Chondrocyte (in vitro differentiated cells): ENCODE data around the gene HPN. TPM values are rescaled to one million over a fixed set of nuclear protein-coding genes. Genes with fewer than 3 reads are reported as not detected.
A peak's percentile ranks its signal among the peaks of the same experiment; 100 is the strongest.

Experiments
- DNase-seq: peaks from one replicate; pipeline ENCODE4 v3.0.0; 2021; ENCODE audit warnings: mixed read lengths, low spot score
- H3K27ac Mint-ChIP-seq: one replicate; pipeline ENCODE4 v1.8.0; 2021; ENCODE audit warnings: mild to moderate bottlenecking, moderate library complexity, mixed read lengths; ENCODE audit not compliant: unreplicated experiment
- H3K27me3 Mint-ChIP-seq: 2 replicates; pipeline ENCODE4 v1.8.0; 2021; ENCODE audit warnings: low read depth, mixed read lengths
- H3K36me3 Mint-ChIP-seq: 2 replicates; pipeline ENCODE4 v1.8.0; 2021; ENCODE audit warnings: low read depth, mixed read lengths
- H3K4me1 Mint-ChIP-seq: 2 replicates; pipeline ENCODE4 v1.8.0; 2021; ENCODE audit warnings: low read depth, mild to moderate bottlenecking, mixed read lengths
- H3K4me3 Mint-ChIP-seq: one replicate; pipeline ENCODE4 v1.8.0; 2021; ENCODE audit warnings: mild to moderate bottlenecking, moderate library complexity, mixed read lengths; ENCODE audit not compliant: unreplicated experiment
- H3K9me3 Mint-ChIP-seq: 2 replicates; pipeline ENCODE4 v1.8.0; 2021; ENCODE audit warnings: low read depth, mixed read lengths
- total RNA-seq: library from RNA; stranded (reverse); gene quantifications from 3 replicates; pipeline ENCODE4 v1.2.1, GENCODE V29; 2021
- TF ChIP-seq, protein P1 (sequence below): fragments of 200-600 bp; sonication (generic); IDR thresholded peaks from 2 replicates; pipeline ENCODE4 v1.5.0; 2021; ENCODE audit warnings: antibody characterized with exemption, mild to moderate bottlenecking, moderate library complexity

HPN gene
- total RNA-seq, 1 donor from 2014 or later, result not detected

- no peaks in the 10 kb centered on the region for H3K9me3 Mint-ChIP-seq
- H3K27ac Mint-ChIP-seq, result no peak overlapping the region
- H3K4me1 Mint-ChIP-seq, result peaks cover 9% of the 10 kb centered on the region
- no peaks in the 10 kb centered on the region for H3K27me3 Mint-ChIP-seq
- H3K36me3 Mint-ChIP-seq, result no peaks in the 10 kb centered on the region
- H3K4me3 Mint-ChIP-seq, result no peak overlapping the region
- DNase-seq, result no peak
- TF ChIP-seq, protein P1, sequence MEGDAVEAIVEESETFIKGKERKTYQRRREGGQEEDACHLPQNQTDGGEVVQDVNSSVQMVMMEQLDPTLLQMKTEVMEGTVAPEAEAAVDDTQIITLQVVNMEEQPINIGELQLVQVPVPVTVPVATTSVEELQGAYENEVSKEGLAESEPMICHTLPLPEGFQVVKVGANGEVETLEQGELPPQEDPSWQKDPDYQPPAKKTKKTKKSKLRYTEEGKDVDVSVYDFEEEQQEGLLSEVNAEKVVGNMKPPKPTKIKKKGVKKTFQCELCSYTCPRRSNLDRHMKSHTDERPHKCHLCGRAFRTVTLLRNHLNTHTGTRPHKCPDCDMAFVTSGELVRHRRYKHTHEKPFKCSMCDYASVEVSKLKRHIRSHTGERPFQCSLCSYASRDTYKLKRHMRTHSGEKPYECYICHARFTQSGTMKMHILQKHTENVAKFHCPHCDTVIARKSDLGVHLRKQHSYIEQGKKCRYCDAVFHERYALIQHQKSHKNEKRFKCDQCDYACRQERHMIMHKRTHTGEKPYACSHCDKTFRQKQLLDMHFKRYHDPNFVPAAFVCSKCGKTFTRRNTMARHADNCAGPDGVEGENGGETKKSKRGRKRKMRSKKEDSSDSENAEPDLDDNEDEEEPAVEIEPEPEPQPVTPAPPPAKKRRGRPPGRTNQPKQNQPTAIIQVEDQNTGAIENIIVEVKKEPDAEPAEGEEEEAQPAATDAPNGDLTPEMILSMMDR, result peak; percentile 81
Measured at GRCh38 chr19:35090506-35091214, 49.1 kb downstream of the HPN start.

- Mint-ChIP-seq H3K27ac (no peak overlapping the region), H3K9me3 (no peaks in the 10 kb centered on the region), H3K36me3 (no peaks in the 10 kb centered on the region), H3K4me1 (peaks cover 5% of the 10 kb centered on the region), H3K4me3 (no peak overlapping the region), H3K27me3 (no peaks in the 10 kb centered on the region)
- TF ChIP-seq, protein P1, result no peak
- DNase-seq, result no peak
Measured at GRCh38 chr19:35093430-35093829, 51.9 kb downstream of the HPN start.

DNA sequence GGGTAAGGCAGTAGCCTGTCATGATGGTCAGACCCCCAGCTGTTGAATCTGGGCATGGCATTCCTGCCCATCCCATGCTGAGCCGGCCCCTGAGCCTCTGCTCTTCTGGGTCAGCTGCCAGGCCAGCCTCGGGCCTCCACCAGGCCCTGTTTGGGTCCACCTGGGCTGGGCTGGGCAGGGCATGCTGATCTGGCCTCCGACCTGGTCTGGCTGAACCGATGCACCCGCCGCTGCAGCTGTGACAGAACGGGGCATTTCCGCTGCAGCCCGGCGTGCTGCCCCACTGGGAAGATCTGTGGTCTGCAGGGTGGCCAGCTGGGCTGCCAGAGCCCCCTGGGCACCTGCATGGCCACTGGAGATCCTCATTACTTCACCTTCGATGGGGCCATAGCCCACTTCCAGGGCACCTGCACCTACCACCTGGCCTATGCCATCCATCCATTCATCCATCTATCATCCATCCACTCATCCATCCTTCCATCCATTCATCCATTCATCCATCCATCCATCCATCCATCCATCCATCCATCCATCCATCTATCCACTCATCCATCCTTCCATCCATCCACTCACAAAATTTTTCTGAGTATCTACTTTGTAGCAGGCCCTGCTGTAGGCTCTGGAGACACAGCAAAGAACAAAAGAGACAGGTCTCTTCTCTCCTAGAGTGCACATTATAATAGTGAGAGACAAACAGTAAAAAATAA is 52.6 kb downstream of the HPN start:
- H3K27me3 Mint-ChIP-seq, result no peaks in the 10 kb centered on the region
- no peak for DNase-seq
- no peak overlapping the region for H3K27ac Mint-ChIP-seq
- TF ChIP-seq, protein P1, result no peak
- H3K4me3 Mint-ChIP-seq, result no peak overlapping the region
- H3K4me1 Mint-ChIP-seq, result no peaks in the 10 kb centered on the region
- no peaks in the 10 kb centered on the region for H3K36me3 Mint-ChIP-seq
- H3K9me3 Mint-ChIP-seq, result no peaks in the 10 kb centered on the region

GRCh38 chr19:35094656-35095055 is 53.1 kb downstream of the HPN start:
- Mint-ChIP-seq H3K9me3 (no peaks in the 10 kb centered on the region), H3K4me3 (no peak overlapping the region), H3K36me3 (no peaks in the 10 kb centered on the region), H3K27me3 (no peaks in the 10 kb centered on the region), H3K27ac (no peak overlapping the region), H3K4me1 (no peaks in the 10 kb centered on the region)
- TF ChIP-seq, protein P1, result no peak
- no peak for DNase-seq

DNA sequence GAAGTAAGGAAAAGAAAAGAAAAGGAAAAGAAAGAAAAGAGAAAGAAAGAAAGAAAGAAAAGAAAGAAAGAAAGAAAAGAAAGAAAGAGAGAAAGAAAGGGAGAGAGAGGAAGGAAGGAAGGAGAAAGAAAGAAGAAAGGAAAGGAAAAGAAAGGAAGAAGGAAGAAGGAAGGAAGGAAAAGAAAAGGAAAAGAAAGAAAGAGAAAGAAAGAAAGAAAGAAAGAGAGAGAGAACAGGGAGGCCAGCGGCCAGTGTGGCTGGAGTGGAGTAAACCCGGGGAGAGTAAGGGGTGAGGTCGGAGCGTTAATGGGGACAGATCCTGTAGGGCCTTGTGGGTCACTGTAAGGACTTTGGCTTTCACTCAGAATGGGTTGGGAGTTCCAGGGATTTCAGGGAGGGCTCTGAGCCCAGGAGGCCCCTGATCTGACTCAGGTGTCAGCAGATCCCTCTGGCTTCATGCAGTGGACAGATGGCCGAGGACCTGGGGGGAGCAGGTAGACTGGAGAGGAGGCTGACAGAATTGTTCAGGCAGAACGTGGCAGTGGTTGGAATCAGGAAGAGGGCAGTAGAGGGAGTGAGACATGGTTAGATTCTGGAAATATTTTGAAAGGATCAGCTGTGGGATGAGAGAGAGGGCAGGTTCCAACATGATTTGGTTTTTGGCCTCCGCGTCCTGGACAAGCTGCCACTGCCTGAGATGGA is 54.3 kb downstream of the HPN start:
- H3K9me3 Mint-ChIP-seq, result no peaks in the 10 kb centered on the region
- peak overlapping the region; percentile 38 for H3K27ac Mint-ChIP-seq
- H3K4me1 Mint-ChIP-seq, result no peaks in the 10 kb centered on the region
- H3K27me3 Mint-ChIP-seq, result no peaks in the 10 kb centered on the region
- H3K4me3 Mint-ChIP-seq, result no peak overlapping the region
- no peak for DNase-seq
- TF ChIP-seq, protein P1, result no peak
- H3K36me3 Mint-ChIP-seq, result no peaks in the 10 kb centered on the region
